Measurements from ENCODE around the gene SIGLEC6.
A peak's percentile ranks its signal among the peaks of the same experiment; 100 is the strongest.

SIGLEC6 gene

GRCh38 chr19:51476164-51476563 lies 55.3 kb downstream of the SIGLEC6 start:
- DNase-seq (ENCODE audit: low spot score), result no peak

- peak; percentile 68 for DNase-seq (ENCODE audit: low spot score)
These were observed 58.3 kb downstream of the SIGLEC6 start for GRCh38 chr19:51473009-51473707.

GRCh38 chr19:51472607-51473006 lies 58.9 kb downstream of the SIGLEC6 start:
- DNase-seq (ENCODE audit: low spot score), result no peak

- no peak for DNase-seq (ENCODE audit: low spot score)
These were observed 59.9 kb downstream of the SIGLEC6 start for GRCh38 chr19:51471527-51471926.

DNA sequence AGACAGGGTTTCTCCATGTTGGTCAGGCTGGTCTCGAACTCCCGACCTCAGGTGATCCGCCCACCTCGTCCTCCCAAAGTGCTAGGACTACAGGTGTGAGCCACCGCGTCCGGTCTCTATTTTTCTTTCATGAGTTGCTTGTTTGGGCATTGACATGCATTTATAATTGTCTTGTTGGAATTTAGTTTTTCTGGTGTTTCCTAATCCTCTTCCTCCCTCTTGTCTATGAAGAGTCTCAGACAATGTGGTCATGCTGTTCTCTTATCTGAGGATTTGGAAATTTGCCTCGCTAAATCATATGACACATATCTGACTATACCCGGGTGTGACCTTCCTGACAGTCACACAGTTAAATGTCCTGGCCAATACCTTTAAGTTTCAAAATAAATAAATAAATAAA lies 60.5 kb downstream of the SIGLEC6 start:
- no peak for DNase-seq (ENCODE audit: low spot score)

- no peak for DNase-seq (ENCODE audit: low spot score)
These were observed 61.8 kb downstream of the SIGLEC6 start for GRCh38 chr19:51469629-51470028.

GRCh38 chr19:51469162-51469561 lies 62.3 kb downstream of the SIGLEC6 start:
- no peak for DNase-seq (ENCODE audit: low spot score)

GRCh38 chr19:51468545-51468920 lies 62.9 kb downstream of the SIGLEC6 start:
- DNase-seq (ENCODE audit: low spot score), result no peak

GRCh38 chr19:51467864-51468544 lies 63.5 kb downstream of the SIGLEC6 start:
- no peak for DNase-seq (ENCODE audit: low spot score)
